DMS79 treated with DMSO at 0.1 percent for 48 hours (cell line): ENCODE results near the gene HOXD3.

Experiments used
- DNase-seq: peaks from one replicate; lab custom pipeline; 2025; lab: John Stamatoyannopoulos, UW

The HOXD3 gene

GRCh38 chr2:176156807-176157498 lies at the start of gene HOXD3:
Gene HOXD3 (plus strand): TSS chr2:176157307. CDS start chr2:176169115, 11,808 bp downstream.
- no peak for DNase-seq

- no peak for DNase-seq
Measured at GRCh38 chr2:176107731-176108181, 49.4 kb upstream of the HOXD3 start.

GRCh38 chr2:176109192-176109901 lies 47.8 kb upstream of the HOXD3 start:
- DNase-seq = peak; percentile 57

GRCh38 chr2:176109946-176110345 lies 47.2 kb upstream of the HOXD3 start:
- peak; percentile 70 for DNase-seq

- DNase-seq = peak; percentile 60
Measured at GRCh38 chr2:176110415-176111308, 46.4 kb upstream of the HOXD3 start.

GRCh38 chr2:176111309-176111663 lies 45.8 kb upstream of the HOXD3 start:
- DNase-seq = peak; percentile 94

- peak; percentile 61 for DNase-seq
Measured at GRCh38 chr2:176111846-176112374, 45.2 kb upstream of the HOXD3 start.

GRCh38 chr2:176112375-176113302 lies 44.5 kb upstream of the HOXD3 start:
- peak; percentile 57 for DNase-seq

- DNase-seq = peak; percentile 72
Measured at GRCh38 chr2:176114120-176114929, 42.8 kb upstream of the HOXD3 start.

GRCh38 chr2:176114930-176115625 lies 42.0 kb upstream of the HOXD3 start:
- DNase-seq = no peak

- peak; percentile 74 for DNase-seq
Measured at GRCh38 chr2:176115883-176116813, 41.0 kb upstream of the HOXD3 start, which contains the start of gene HOXD10. Gene HOXD10 (plus strand): TSS chr2:176116778. CDS start chr2:176116834, 56 bp downstream.

GRCh38 chr2:176117162-176117822 lies 39.8 kb upstream of the HOXD3 start:
- DNase-seq = no peak

GRCh38 chr2:176117823-176118371 lies 39.2 kb upstream of the HOXD3 start:
- peak; percentile 40 for DNase-seq

GRCh38 chr2:176118601-176119339 lies 38.3 kb upstream of the HOXD3 start:
- peak; percentile 79 for DNase-seq

- peak; percentile 46 for DNase-seq
Measured at GRCh38 chr2:176120364-176121189, 36.5 kb upstream of the HOXD3 start.
